NCI-H524 treated with DMSO at 0.1 percent for 48 hours (cell line): ENCODE results near the gene MOSPD3.
"Not testable (repeated sequence)": the region's sequence is repeated elsewhere in the genome, so short reads cannot be mapped to it uniquely, and the experiment has no call there.

ENCODE experiments used
- DNase-seq: peaks from one replicate; lab custom pipeline; 2025; lab: John Stamatoyannopoulos, UW

The MOSPD3 gene, protein sequence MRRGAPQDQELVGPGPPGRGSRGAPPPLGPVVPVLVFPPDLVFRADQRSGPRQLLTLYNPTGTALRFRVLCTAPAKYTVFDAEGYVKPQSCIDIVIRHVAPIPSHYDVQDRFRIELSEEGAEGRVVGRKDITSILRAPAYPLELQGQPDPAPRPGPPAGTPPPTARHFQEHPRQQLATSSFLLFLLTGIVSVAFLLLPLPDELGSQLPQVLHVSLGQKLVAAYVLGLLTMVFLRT

GRCh38 chr7:100611983-100612729, at the start of gene MOSPD3:
Gene MOSPD3, plus strand, starts transcription at chr7:100612540. Its CDS starts 252 bp downstream, at chr7:100612792.
- peak; percentile 86 for DNase-seq

DNA sequence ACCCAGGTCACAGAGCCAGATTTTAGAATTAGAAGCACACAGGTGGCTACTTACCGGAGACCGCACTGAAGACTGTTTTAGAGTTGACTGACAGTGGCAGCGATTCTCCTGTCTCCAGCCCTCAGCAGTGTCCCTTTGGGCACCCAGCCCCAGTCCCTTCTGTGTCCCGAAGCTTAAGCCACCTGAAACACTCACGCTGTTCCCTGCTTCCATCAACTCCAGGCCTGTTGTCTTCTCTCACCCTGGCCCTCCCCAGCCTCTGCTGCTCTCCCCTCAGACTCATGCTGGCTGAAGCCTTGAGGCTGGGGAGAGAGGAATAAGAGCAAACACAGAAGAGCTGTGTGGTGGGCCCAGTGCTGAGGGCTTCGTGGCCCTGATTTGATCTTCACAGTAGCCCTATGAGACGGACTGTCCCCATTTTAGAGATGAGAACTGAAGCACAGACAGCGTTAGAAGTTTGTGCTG, 49.2 kb upstream of the MOSPD3 start:
- no peak for DNase-seq

- no peak for DNase-seq
Observed at GRCh38 chr7:100563809-100564400, 48.4 kb upstream of the MOSPD3 start.

- DNase-seq: not testable (repeated sequence)
Observed at GRCh38 chr7:100564405-100564804, 47.9 kb upstream of the MOSPD3 start.

DNA sequence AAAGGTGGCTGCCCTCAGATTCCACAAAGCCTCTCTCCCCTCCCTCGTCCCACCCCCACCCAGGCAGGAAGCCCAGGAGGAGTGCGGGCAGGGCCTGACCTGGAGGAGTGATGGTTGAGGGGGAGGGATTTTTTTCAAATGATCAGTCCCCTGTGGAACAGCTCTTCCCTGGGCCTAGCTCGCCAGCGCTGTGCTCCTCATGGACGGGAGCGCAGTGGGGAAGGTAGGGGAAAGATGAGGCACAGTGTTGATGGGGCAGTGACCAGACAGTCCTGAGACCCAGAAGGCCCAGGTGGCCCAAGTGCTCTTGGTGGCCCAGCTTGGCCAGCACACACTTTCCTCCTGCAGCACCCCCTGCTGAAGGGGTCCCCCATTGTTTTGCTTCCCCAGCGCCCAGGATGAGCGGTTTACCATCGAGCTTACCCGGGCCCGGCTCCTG, 47.2 kb upstream of the MOSPD3 start:
- no peak for DNase-seq

DNA sequence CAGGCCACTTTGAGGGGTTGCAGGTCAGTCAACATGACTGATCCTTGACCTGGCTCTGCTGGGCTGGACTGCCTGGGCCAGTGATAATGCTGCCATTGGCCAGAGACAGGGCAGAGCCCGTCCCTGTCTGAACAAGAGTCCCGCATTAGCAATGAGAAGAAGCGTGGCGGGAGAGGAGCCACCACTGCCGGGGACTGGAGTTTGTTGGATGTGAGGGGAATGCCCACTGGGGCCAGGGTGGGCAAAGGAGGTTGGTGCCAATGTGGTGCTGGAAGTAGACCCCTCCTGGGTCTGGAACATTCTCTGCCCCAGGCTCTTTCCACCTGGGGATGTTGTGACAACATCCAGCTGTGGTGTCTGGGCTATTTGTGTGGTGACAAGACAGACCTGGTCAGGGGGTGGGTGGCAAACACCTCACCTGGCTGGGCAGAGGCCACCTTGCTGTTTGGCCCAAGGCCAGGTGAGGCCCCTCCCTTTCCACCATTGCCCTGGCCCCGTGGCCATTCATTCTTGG, 46.3 kb upstream of the MOSPD3 start:
- DNase-seq: no peak

- no peak for DNase-seq
Observed at GRCh38 chr7:100567031-100567730, 45.2 kb upstream of the MOSPD3 start.

DNA sequence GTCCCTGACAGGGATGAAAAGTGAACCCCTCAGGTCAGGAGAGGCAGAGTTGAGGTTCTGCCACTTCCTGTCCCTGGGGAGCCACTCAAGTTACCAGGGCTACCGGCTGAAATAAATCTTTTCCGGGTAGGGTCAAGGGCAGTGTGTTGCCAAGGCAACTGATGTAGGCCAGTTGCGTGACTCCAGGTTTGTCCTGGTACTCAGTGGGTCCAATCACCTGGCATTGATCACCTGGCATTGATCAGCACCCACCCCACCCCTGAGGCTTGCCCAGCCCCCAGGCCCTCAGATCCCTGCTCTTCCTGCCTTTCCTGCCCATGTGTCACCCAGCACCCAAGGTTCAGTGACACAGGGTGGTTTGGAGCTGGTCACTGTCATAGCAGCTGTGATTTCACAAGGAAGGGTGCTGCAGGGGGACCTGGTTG, 44.6 kb upstream of the MOSPD3 start:
- no peak for DNase-seq

DNA sequence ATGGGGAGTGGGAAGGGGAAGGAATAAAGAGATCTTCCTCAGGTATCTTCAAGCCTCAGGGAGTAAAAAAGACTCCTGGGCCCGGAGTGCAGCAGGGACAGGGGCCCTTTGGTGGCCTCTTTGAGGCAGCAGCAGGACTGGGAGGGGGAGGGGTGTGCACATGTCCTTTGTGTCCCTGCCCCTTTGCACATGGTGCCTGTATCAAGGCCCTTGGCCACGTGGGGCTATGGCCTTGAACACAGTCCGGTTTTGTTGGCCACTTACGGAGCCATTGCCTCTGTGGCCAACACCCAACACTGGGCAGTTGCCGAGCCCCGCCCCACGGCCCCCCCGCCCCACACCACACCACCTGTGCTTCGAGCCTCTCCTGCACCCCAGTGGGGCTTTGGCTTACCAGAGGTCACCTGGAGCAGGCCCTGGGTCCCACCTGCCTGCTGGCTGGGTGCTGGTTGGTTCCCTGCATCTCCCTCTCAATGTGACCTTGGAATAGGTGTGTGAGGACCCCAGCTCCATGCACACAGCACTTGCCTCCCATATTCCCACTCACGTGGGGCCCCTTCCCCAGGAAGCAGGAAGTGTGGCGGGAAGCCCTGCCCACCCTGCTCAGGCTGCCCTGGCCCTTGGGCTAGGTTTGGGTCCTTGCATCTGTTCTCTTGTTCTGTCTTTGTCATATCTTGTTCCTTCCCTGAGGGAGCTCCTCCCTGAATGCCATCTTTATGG, 44.0 kb upstream of the MOSPD3 start:
- no peak for DNase-seq

GRCh38 chr7:100568896-100569844, 43.2 kb upstream of the MOSPD3 start:
- DNase-seq: peak; percentile 21

GRCh38 chr7:100570954-100571828, 41.1 kb upstream of the MOSPD3 start:
- no peak for DNase-seq

DNA sequence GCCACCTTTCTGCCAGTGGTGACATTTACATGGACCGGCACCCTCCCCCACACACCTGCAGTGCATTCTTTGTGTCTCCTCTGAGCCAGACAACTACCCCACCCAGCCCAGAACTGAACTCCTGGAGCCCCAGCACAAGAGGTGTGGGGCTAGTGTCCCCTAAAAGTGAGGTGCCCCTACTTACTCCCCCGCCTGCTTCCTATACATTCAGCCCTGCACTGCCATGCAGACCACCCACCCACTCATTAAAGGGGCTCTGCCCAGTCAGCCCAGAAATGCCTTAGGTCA, 40.6 kb upstream of the MOSPD3 start:
- DNase-seq: no peak

GRCh38 chr7:100572281-100572948, 39.9 kb upstream of the MOSPD3 start:
- no peak for DNase-seq

- no peak for DNase-seq
Observed at GRCh38 chr7:100572949-100573675, 39.2 kb upstream of the MOSPD3 start.

DNA sequence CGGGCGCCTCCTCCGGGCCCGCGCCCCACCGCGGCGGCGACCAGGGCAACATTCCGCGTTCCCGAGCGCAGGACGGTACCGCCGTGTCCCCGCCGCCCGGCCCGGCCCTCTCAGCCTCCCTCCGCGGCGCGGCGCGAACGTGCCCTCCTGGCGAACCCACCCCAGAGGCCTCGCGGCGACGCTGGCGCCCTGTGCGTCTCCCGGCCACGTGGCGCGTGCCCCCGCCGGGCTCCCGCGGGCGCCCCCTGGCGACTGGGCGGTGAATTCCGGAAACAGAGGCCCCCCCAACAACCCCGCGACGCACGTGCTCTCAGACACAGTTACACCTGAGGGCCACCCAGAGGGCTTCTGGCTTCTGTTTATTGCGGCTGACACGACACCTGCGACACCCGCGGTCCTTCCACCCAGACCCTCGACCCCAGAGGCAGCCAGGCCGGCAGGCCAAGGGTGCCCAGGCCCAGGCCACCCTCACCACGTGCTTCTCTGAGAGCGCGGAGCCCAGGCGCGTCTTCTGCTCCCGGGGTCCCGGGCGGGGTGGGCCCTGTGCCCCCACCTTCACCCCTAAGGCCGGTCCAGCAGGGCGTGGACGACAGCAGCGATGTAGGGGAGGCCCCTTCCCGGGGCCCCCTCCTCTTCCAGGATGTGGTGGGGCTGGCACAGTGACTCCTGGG, 38.5 kb upstream of the MOSPD3 start, which contains the start of gene SAP25:
Gene SAP25 (minus strand): TSS at position 210 of the 671 bp plus-strand sequence. CDS start 158 bp downstream, at position 52.
- no peak for DNase-seq

GRCh38 chr7:100574362-100575205, 37.8 kb upstream of the MOSPD3 start:
- no peak for DNase-seq

GRCh38 chr7:100575206-100575631, 37.1 kb upstream of the MOSPD3 start:
- no peak for DNase-seq
